Cardiac muscle cell (in vitro differentiated cells and primary cell): ENCODE data around the gene MT1H. TPM values are rescaled to one million over a fixed set of nuclear protein-coding genes. Genes with fewer than 3 reads are reported as not detected.

Experiments
- DNase-seq, 2 donors: peaks; one replicate each; pipeline versions ENCODE4 v3.0.0 to v3.0.0-alpha.2; 2010 to 2017; ENCODE audit warnings: low read depth in 1 of 2, low spot score in 1 of 2
- H3K27ac ChIP-seq: fragments of 200-600 bp; sonication (generic); 2 replicates; pipeline ENCODE4 v1.5.1; 2016
- H3K27me3 ChIP-seq: fragments of 200-600 bp; sonication (generic); 2 replicates; pipeline ENCODE4 v1.6.0; 2016; ENCODE audit warnings: control low read depth
- H3K36me3 ChIP-seq: fragments of 200-600 bp; sonication (generic); 2 replicates; pipeline ENCODE4 v1.5.1; 2016; ENCODE audit warnings: control low read depth
- H3K4me1 ChIP-seq: fragments of 200-600 bp; sonication (generic); 2 replicates; pipeline ENCODE4 v1.8.1; 2017; ENCODE audit warnings: low read depth, mild to moderate bottlenecking, mixed run types
- H3K4me3 ChIP-seq: fragments of 200-600 bp; sonication (generic); 2 replicates; pipeline ENCODE4 v1.5.1; 2016; ENCODE audit warnings: mild to moderate bottlenecking
- H3K9me3 ChIP-seq: fragments of 200-600 bp; sonication (generic); 2 replicates; pipeline ENCODE4 v1.5.1; 2017; ENCODE audit warnings: low read depth, mild to moderate bottlenecking, control low read depth
- polyA plus RNA-seq: library from polyadenylated mRNA; unstranded; fragments of >200 nt; fragmentation: Nextera tagmentation; extraction: Ambion mirVana; gene quantifications from 2 replicates; pipeline ENCODE4 v1.2.1, GENCODE V29; 2016
- total RNA-seq: library from RNA; depleted of rRNA; stranded (reverse); fragments of >200 nt; gene quantifications from 2 replicates; pipeline ENCODE4 v1.2.3, GENCODE V29; 2016
- TF ChIP-seq, protein P1 (sequence below): IDR thresholded peaks from 2 replicates; pipeline ENCODE4 v1.5.1; 2012; ENCODE audit warnings: low read depth, mild to moderate bottlenecking, low read length

MT1H gene
- total and polyA plus RNA-seq, 2 experiments from 2014 or later: not detected

DNA sequence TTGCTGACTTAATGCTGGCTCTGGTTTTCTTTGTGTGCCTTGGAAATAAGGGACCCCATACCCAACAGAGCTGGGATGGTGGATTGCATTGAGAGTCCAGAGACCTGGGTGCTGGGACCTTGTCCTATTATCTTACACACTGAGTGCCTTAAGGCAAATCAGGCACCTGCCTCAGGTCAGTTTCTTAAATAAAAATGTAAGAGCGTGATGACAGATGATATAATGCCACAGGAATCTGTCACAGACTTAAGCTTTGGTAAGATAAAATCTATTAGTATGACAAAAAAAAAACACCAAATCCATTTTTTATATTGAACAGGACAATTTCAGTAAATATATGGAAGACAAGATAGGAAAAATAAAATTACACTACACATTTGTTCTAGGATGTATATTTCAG lies 29.5 kb upstream of the MT1H start:
- H3K27ac ChIP-seq: no peak overlapping the region
- H3K36me3 ChIP-seq: no peaks in the 10 kb centered on the region

DNA sequence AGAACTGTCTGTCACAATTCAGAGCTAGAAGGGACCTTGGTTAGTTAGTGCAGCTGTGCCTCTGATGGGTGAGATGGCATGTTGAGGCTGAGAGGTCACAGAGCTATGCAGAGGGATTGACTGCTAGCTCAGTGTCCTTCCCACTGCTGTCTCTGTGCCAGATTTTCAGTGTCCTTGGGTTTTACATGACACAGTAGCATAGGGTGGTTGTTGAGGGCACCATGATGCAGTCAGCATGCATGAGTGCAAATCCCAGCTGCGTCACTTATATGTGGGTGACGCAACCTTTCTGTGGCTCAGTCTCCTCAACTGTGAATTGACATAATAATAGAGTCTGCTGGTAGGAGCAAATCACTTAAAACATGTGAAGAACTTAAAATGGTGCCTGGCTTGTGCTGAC lies 28.4 kb upstream of the MT1H start:
- Histone ChIP-seq H3K4me1 (peaks cover 5% of the 10 kb centered on the region), H3K27ac (no peak overlapping the region), H3K27me3 (peaks cover 100% of the 10 kb centered on the region), H3K36me3 (no peaks in the 10 kb centered on the region), H3K4me3 (no peak overlapping the region), H3K9me3 (no peaks in the 10 kb centered on the region)
- TF ChIP-seq, protein P1, sequence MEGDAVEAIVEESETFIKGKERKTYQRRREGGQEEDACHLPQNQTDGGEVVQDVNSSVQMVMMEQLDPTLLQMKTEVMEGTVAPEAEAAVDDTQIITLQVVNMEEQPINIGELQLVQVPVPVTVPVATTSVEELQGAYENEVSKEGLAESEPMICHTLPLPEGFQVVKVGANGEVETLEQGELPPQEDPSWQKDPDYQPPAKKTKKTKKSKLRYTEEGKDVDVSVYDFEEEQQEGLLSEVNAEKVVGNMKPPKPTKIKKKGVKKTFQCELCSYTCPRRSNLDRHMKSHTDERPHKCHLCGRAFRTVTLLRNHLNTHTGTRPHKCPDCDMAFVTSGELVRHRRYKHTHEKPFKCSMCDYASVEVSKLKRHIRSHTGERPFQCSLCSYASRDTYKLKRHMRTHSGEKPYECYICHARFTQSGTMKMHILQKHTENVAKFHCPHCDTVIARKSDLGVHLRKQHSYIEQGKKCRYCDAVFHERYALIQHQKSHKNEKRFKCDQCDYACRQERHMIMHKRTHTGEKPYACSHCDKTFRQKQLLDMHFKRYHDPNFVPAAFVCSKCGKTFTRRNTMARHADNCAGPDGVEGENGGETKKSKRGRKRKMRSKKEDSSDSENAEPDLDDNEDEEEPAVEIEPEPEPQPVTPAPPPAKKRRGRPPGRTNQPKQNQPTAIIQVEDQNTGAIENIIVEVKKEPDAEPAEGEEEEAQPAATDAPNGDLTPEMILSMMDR: no peak
- no peak for DNase-seq

More for the DNA sequence above, 29.5 kb upstream of the MT1H start:
- Histone ChIP-seq H3K27me3 (peaks cover 100% of the 10 kb centered on the region), H3K4me3 (no peak overlapping the region), H3K4me1 (peaks cover 5% of the 10 kb centered on the region), H3K9me3 (no peaks in the 10 kb centered on the region)
- no peak for DNase-seq
- TF ChIP-seq, protein P1: no peak

DNA sequence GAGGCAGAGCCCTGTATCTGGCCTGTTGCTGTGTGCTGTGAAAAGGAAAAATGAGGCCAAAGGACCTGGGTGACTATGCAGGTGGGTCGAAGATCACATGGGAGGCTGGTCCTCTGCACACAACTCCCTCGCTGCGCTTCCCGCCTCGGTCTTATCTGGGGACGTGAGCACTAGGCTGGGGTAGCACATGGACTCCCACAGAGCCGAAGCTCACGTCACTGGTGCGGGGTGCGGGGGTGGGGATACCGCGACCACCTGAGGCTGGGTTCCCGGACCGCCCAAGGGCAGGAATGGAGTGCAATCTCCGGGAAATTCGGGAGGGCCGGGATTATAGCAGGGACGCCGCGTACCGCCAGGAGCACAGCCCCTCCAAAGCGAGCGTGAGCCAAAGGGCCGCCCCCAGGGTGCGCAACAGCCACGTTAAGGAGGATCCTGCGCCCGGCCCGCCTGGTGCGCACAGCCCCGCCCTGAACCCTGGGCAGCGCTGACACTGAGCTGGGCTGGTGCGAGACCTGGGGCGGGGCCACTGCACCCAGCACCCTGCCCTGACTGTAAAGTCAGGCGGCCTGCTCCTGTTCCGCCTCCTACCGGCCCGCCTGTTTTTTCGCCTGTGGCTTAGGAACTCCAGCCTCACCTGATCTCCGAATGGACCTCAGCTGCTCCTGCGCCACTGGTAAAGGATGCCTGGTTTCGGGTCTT lies 26.4 kb upstream of the MT1H start:
- no peak overlapping the region for H3K4me3 ChIP-seq
- no peaks in the 10 kb centered on the region for H3K36me3 ChIP-seq
- peaks cover 100% of the 10 kb centered on the region for H3K27me3 ChIP-seq
- peak; percentile 39 to 70 for DNase-seq
- TF ChIP-seq, protein P1: peak; percentile 46
- H3K27ac ChIP-seq: no peak overlapping the region
- H3K9me3 ChIP-seq: no peaks in the 10 kb centered on the region
- peaks cover 5% of the 10 kb centered on the region for H3K4me1 ChIP-seq

DNA sequence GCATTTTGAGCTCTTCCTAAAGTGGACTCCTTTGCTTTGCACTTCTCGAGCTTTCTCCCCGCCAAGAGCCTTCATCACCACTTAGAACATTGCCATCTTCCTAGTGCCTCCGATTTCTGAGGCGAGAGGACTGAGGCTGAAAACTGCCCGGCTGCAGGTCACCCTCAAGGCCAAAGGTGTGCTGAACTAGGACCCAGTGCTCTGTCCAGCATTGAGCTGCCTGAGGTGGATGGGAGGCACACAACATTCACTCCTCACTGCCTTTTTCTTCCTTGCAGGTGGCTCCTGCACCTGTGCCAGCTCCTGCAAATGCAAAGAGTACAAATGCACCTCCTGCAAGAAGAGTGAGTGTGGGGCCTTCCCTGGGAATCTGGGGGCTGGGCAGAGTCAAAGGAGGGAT lies 25.8 kb upstream of the MT1H start:
- Histone ChIP-seq H3K36me3 (no peaks in the 10 kb centered on the region), H3K4me3 (no peak overlapping the region), H3K4me1 (peaks cover 5% of the 10 kb centered on the region), H3K27me3 (peaks cover 100% of the 10 kb centered on the region), H3K27ac (no peak overlapping the region), H3K9me3 (no peaks in the 10 kb centered on the region)
- TF ChIP-seq, protein P1: peak; percentile 14
- no peak for DNase-seq

DNA sequence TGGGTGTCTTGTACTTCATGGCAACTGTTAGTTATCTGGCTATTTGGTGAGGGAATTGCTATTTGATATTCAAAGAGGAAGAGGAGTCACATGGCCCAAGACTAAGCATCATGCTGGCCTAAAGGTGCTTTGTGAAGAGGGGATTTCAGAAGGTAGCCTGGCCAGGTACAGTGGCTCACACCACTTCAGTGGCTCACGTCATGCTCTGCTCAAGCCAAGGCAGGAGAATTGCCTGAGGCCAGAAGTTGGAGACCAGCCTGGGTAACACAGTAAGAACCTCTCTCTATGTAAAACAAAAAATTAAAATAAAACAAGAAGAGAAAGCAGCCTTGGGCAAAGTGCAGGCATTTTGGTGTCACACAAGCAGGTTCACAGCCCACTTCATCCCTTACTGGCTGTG lies 24.3 kb upstream of the MT1H start:
- Histone ChIP-seq H3K4me3 (no peak overlapping the region), H3K4me1 (peaks cover 5% of the 10 kb centered on the region), H3K9me3 (no peaks in the 10 kb centered on the region), H3K27ac (no peak overlapping the region), H3K27me3 (peaks cover 100% of the 10 kb centered on the region), H3K36me3 (no peaks in the 10 kb centered on the region)
- no peak for DNase-seq
- TF ChIP-seq, protein P1: no peak

DNA sequence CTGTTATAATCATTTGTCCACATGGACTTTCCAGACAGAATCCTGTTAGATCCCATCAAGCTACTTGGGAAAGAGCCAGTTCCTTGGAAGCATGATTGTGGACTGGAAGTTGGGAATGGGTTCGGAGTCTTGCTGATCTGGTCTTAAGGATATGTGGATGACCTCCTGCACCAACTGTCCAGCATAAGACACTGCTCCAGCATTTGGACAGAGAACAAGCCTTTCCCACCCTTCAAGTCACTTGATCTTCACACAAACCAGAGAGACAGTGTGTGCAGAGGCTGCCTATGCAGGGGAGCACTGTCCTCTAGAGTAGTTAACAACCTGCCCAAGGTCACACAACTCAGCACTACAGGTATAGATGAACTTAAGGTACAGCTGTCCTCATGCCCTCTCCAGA lies 23.8 kb upstream of the MT1H start:
- DNase-seq: no peak
- Histone ChIP-seq H3K4me3 (no peak overlapping the region), H3K4me1 (peaks cover 5% of the 10 kb centered on the region), H3K36me3 (no peaks in the 10 kb centered on the region), H3K27me3 (peaks cover 100% of the 10 kb centered on the region), H3K27ac (no peak overlapping the region), H3K9me3 (no peaks in the 10 kb centered on the region)
- TF ChIP-seq, protein P1: no peak
